Measurements from ENCODE around the gene PAX7. TPM values are rescaled to one million over a fixed set of nuclear protein-coding genes. Genes with fewer than 3 reads are reported as not detected.
"Not testable (repeated sequence)": the region's sequence is repeated elsewhere in the genome, so short reads cannot be mapped to it uniquely, and the experiment has no call there.

The PAX7 gene
- polyA plus RNA-seq, 2 of the 4 experiments (the other 2 are of a cell fraction): 0.23 to 0.48 TPM

- ATAC-seq; DNase-seq (ENCODE audit: low read depth in 1 of 2, low spot score in 1 of 2); H3K9me3 ChIP-seq; FAIRE-seq; H3K4me3 ChIP-seq; CTCF ChIA-PET; H3K4me2 ChIP-seq; H3K27ac ChIP-seq; POLR2A ChIA-PET; H3K4me1 ChIP-seq: not testable (repeated sequence)
- WGBS (ENCODE audit: missing lambda C conversion rate): 28% methylated on average over 1 of the region's 1 CpG
Observed at GRCh38 chr1:18744381-18744780, 113.7 kb downstream of the PAX7 start.

GRCh38 chr1:18746981-18747380 lies 116.3 kb downstream of the PAX7 start:
- CTCF ChIA-PET: no interaction called here

GRCh38 chr1:18747671-18748070 lies 117.0 kb downstream of the PAX7 start:
- Histone ChIP-seq H3K4me2 (no peak overlapping the region), H3K4me3 (no peak overlapping the region), H3K9me3 (peaks cover 7% of the 10 kb centered on the region; the same call in 2 of the 3 replicates), H3K4me1 (no peaks in the 10 kb centered on the region), H3K27ac (no peak overlapping the region)
- CTCF ChIA-PET: interaction anchor here (2.0 kb wide), 1 partner anchor 150 kb away, joined by 6 read pairs; no protein-coding TSS in a partner anchor
- ATAC-seq (no peak), DNase-seq (ENCODE audit: low read depth in 1 of 2, low spot score in 1 of 2) (no peak), FAIRE-seq (no peak)
- 43% methylated on average over 5 of the region's 5 CpGs for WGBS (ENCODE audit: missing lambda C conversion rate)
- no peak for TF ChIP-seq CEBPB (IDR thresholded peaks at IDR 0.05)
- TF ChIP-seq PHF8 (IDR thresholded peaks at IDR 0.05; ENCODE audit: borderline replicate concordance, low read depth): no peak
- TF ChIP-seq E2F6 (IDR thresholded peaks at IDR 0.05; ENCODE audit: borderline replicate concordance, low read depth): no peak
- no peak for TF ChIP-seq RAD21 (conservative IDR thresholded peaks at IDR 0.05 in 1 of 2, IDR thresholded peaks at IDR 0.05 in 1 of 2)
- TF ChIP-seq, protein P1, sequence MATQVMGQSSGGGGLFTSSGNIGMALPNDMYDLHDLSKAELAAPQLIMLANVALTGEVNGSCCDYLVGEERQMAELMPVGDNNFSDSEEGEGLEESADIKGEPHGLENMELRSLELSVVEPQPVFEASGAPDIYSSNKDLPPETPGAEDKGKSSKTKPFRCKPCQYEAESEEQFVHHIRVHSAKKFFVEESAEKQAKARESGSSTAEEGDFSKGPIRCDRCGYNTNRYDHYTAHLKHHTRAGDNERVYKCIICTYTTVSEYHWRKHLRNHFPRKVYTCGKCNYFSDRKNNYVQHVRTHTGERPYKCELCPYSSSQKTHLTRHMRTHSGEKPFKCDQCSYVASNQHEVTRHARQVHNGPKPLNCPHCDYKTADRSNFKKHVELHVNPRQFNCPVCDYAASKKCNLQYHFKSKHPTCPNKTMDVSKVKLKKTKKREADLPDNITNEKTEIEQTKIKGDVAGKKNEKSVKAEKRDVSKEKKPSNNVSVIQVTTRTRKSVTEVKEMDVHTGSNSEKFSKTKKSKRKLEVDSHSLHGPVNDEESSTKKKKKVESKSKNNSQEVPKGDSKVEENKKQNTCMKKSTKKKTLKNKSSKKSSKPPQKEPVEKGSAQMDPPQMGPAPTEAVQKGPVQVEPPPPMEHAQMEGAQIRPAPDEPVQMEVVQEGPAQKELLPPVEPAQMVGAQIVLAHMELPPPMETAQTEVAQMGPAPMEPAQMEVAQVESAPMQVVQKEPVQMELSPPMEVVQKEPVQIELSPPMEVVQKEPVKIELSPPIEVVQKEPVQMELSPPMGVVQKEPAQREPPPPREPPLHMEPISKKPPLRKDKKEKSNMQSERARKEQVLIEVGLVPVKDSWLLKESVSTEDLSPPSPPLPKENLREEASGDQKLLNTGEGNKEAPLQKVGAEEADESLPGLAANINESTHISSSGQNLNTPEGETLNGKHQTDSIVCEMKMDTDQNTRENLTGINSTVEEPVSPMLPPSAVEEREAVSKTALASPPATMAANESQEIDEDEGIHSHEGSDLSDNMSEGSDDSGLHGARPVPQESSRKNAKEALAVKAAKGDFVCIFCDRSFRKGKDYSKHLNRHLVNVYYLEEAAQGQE (IDR thresholded peaks at IDR 0.05): no peak
- no peak for TF ChIP-seq JUN (IDR thresholded peaks at IDR 0.05)
- TF ChIP-seq CHD2 (IDR thresholded peaks at IDR 0.05; ENCODE audit: low read length, partially characterized antibody): no peak
- no peak for TF ChIP-seq POLR2AphosphoS2 (conservative IDR thresholded peaks at IDR 0.05; ENCODE audit: low read length)
- no peak for TF ChIP-seq CTCF (IDR thresholded peaks at IDR 0.05)
- no peak for TF ChIP-seq GATA3 (IDR thresholded peaks at IDR 0.05; ENCODE audit: borderline replicate concordance)
- TF ChIP-seq, protein P2, sequence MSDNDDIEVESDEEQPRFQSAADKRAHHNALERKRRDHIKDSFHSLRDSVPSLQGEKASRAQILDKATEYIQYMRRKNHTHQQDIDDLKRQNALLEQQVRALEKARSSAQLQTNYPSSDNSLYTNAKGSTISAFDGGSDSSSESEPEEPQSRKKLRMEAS (IDR thresholded peaks at IDR 0.05): no peak
- TF ChIP-seq RFX5 (IDR thresholded peaks at IDR 0.05): no peak
- no peak for TF ChIP-seq MAFK (IDR thresholded peaks at IDR 0.05; ENCODE audit: partially characterized antibody)
- TF ChIP-seq KDM1A (IDR thresholded peaks at IDR 0.05; ENCODE audit: low read depth): no peak
- POLR2A ChIA-PET: no interaction called here

More at GRCh38 chr1:18746981-18747380, 116.3 kb downstream of the PAX7 start:
- no peak overlapping the region for H3K27ac ChIP-seq
- no peak overlapping the region for H3K4me3 ChIP-seq
- FAIRE-seq (no peak), ATAC-seq (no peak), DNase-seq (ENCODE audit: low read depth in 1 of 2, low spot score in 1 of 2) (no peak)
- 24% methylated on average over 5 of the region's 5 CpGs for WGBS (ENCODE audit: missing lambda C conversion rate)
- H3K4me1 ChIP-seq: no peaks in the 10 kb centered on the region
- no peak overlapping the region for H3K4me2 ChIP-seq
- POLR2A ChIA-PET: no interaction called here
- no peak for TF ChIP-seq CTCF (IDR thresholded peaks at IDR 0.05)
- TF ChIP-seq ZNF302 (CRISPR knock-in tag; IDR thresholded peaks at IDR 0.05): no peak
- no peak for TF ChIP-seq CHD4 (IDR thresholded peaks at IDR 0.05; ENCODE audit: borderline replicate concordance)
- TF ChIP-seq MAZ (IDR thresholded peaks at IDR 0.05; ENCODE audit: borderline replicate concordance, low read depth, low read length): no peak
- TF ChIP-seq HOXA7 (CRISPR knock-in tag; IDR thresholded peaks at IDR 0.05): no peak
- no peak for TF ChIP-seq RAD21 (conservative IDR thresholded peaks at IDR 0.05 in 1 of 2, IDR thresholded peaks at IDR 0.05 in 1 of 2)
- TF ChIP-seq HMGXB4 (CRISPR knock-in tag; IDR thresholded peaks at IDR 0.05; ENCODE audit: borderline replicate concordance): no peak
- peaks cover 7% of the 10 kb centered on the region; the same call in 2 of the 3 replicates for H3K9me3 ChIP-seq
